NT2/D1 (cell line): ENCODE data around the gene IL1RAP.

ENCODE experiments used
- YY1 ChIP-seq: IDR thresholded peaks from 2 replicates; pipeline ENCODE4 v1.6.1; 2011; ENCODE audit not compliant: insufficient read length, insufficient read depth
- ZNF274 ChIP-seq: IDR thresholded peaks from 2 replicates; pipeline ENCODE4 v1.6.1; 2011; ENCODE audit warnings: mild to moderate bottlenecking, low read depth, low read length

- TF ChIP-seq YY1 = no peak
- no peak for TF ChIP-seq ZNF274
Observed at GRCh38 chr3:190624282-190624681, 110.4 kb downstream of the IL1RAP start.
